ENCODE results near the gene SWT1.

DNA sequence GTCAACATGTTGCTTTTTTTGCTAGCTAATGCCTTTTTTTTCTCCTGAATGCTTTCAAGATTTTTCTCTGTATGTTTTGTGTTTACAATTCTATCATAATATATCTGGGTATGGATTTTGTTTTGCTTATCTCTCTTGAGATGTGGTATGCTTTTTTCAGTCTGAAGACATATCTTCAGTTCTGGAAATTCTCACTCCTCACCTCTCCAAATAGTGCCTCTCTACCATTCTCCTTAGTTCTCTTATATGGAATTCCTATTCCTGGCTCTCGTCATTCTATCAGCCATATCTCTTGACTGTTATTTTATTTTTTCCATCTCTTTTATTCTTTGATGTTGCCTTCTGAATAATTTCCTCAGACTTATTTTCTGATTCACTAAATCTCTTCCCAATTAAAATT lies 101.7 kb downstream of the SWT1 start:
- no peak for TF ChIP-seq SP1 (IDR thresholded peaks at IDR 0.05)
- no peak for TF ChIP-seq LEF1 (IDR thresholded peaks at IDR 0.05; ENCODE audit: borderline replicate concordance)
- no peak for TF ChIP-seq SUZ12 (IDR thresholded peaks at IDR 0.05)
- no peak for TF ChIP-seq NFRKB (IDR thresholded peaks at IDR 0.05)
- no peak for TF ChIP-seq HDGF (IDR thresholded peaks at IDR 0.05; ENCODE audit: borderline replicate concordance)
- TF ChIP-seq CTBP1 (IDR thresholded peaks at IDR 0.05; ENCODE audit: borderline replicate concordance): no peak

Data from HEK293T (cell line).